GM19324 (cell line): Measurements from ENCODE around the gene C11orf16.
"Not testable (repeated sequence)": the region's sequence is repeated elsewhere in the genome, so short reads cannot be mapped to it uniquely, and the experiment has no call there.

Experiments
- ATAC-seq: cut with Tn5 transposase; IDR thresholded peaks from one replicate; pipeline ENCODE4 v1.9.1; 2021; ENCODE audit warnings: mild to moderate bottlenecking, moderate library complexity; ENCODE audit not compliant: unreplicated experiment, low FRiP score

C11orf16 gene

DNA sequence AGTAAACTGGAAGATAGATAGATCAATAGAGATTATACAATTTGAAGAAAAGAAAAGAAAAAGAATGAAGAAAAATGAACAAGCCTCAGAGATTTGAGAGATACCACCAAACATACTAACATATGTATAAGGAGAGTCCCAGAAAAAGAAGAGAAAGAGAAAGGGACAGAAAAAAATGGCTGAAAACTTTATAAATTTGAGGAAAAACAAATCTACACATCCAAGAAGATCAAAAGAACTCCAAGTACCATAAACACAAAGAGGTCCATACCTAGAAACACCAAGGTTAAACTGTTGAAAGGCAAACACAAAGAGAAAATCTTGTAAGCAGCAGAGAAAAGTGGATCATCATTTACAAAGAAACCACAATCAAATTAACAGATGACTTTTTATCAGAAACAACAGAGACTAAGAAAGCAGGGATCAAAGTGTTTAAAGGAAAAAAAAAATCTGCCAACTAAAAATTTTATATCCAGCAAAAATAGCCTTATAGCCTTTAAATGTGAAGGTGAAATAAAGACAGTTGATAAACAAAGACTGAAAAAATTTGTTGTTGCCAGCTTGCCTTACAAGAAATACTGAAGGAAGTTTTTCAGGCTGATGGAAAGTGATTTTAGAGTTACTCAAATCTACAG is 33.5 kb downstream of the C11orf16 start:
- ATAC-seq = no peak

DNA sequence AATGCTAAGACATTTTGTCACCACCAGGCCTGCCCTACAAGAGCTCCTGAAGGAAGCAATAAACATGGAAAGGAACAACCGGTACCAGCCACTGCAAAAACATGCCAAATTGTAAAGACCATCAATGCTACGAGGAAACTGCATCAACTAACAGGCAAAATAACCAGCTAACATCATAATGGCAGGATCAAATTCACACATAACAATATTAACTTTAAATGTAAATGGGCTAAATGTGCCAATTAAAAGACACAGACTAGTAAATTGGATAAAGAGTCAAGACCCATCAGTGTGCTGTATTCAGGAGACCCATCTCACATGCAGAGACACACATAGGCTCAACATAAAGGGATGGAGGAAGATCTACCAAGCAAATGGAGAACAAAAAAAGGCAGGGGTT is 41.6 kb downstream of the C11orf16 start:
- ATAC-seq = not testable (repeated sequence)

- ATAC-seq = no peak
Observed at GRCh38 chr11:8886322-8886721, 46.4 kb downstream of the C11orf16 start.

DNA sequence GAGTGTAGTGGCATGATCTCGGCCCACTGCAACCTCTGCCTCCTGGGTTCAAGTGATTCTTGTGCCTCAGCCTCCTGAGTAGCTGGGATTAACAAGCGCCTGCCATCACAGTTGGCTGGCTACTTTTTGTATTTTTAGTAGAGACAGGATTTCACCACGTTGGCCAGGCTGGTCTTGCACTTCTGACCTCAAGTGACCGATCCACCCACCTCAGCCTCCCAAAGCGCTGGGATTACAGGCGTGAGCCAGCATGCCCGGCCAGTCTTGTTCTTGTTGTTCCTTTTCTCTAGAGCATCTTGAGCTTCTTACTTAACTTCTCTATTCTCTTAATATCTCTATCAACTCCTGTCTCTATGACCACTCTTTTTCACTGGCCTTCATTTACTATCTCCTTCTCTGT is 51.2 kb downstream of the C11orf16 start:
- not testable (repeated sequence) for ATAC-seq

GRCh38 chr11:8878771-8879170 is 54.0 kb downstream of the C11orf16 start:
- ATAC-seq = no peak

DNA sequence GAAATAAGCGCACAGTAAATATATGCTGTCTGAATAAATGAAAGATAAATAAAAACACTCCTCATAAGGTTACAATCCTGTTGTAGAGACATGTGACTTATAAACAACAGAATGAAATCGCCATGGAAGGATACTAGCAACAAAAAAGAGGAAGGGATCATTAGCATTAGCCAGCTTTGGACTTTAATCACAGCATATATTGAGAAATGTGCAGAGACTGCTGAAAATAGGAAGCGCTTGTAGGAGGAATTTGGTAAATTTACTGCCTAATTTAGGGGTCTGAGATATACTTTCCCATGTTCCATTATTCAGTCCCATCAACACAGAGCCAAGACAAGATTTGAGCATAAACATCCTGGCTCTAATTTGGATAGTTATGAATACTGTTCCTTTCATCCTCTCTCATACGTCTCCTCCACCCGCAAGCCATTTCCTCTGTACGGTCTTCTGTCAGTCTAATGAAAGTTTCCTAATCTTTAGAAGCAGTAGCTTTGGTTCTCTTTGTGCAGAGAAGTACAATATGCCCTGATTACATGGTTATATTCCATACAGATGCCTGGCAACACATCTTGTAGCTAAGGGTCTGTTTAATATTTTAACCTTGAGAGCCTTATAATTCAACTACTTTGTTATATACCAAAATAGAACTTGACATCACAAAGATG is 58.9 kb downstream of the C11orf16 start:
- no peak for ATAC-seq

- no peak for ATAC-seq
Observed at GRCh38 chr11:8871962-8872361, 60.8 kb downstream of the C11orf16 start.

- no peak for ATAC-seq
Observed at GRCh38 chr11:8871171-8871775, 61.5 kb downstream of the C11orf16 start.

- ATAC-seq = no peak
Observed at GRCh38 chr11:8870411-8871170, 62.2 kb downstream of the C11orf16 start.
